B cell (primary cell): Measurements from ENCODE around the gene HOOK1.

ENCODE experiments used
- EZH2 ChIP-seq: IDR thresholded peaks from 2 replicates; pipeline ENCODE4 v1.6.1; 2012; ENCODE audit warnings: borderline replicate concordance, low read depth, mild to moderate bottlenecking, moderate library complexity, low read length; ENCODE audit not compliant: insufficient read depth, poor library complexity, severe bottlenecking
- TF ChIP-seq, protein P1 (sequence below): fragments of 200-600 bp; IDR thresholded peaks from one replicate; pipeline ENCODE4 v1.8.0; 2022; ENCODE audit warnings: antibody characterized with exemption, mild to moderate bottlenecking

DNA sequence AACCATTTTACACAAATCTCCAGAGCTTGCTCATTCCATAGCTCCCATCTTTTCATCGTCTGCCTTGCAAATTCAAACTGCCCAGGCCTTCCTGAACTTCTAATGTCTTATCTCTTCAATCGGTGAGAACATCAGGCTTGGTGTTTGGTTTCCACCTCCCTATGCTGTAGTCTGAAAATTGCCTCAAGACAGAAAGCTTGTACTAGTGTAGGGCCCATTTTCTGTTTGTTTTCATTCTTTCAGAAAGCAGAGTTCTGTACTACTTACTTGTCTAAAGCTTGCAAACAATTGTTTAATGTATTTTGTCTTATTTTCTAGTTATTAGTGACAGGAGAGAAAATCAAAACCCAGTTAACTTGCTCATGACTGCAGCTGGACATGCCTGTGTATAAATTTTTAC is 16.8 kb downstream of the HOOK1 start:
- TF ChIP-seq, protein P1, sequence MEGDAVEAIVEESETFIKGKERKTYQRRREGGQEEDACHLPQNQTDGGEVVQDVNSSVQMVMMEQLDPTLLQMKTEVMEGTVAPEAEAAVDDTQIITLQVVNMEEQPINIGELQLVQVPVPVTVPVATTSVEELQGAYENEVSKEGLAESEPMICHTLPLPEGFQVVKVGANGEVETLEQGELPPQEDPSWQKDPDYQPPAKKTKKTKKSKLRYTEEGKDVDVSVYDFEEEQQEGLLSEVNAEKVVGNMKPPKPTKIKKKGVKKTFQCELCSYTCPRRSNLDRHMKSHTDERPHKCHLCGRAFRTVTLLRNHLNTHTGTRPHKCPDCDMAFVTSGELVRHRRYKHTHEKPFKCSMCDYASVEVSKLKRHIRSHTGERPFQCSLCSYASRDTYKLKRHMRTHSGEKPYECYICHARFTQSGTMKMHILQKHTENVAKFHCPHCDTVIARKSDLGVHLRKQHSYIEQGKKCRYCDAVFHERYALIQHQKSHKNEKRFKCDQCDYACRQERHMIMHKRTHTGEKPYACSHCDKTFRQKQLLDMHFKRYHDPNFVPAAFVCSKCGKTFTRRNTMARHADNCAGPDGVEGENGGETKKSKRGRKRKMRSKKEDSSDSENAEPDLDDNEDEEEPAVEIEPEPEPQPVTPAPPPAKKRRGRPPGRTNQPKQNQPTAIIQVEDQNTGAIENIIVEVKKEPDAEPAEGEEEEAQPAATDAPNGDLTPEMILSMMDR: no peak
- TF ChIP-seq EZH2: no peak
